GM18861 (cell line): Measurements from ENCODE around the gene CEP57L1.
"Not testable (repeated sequence)": the region's sequence is repeated elsewhere in the genome, so short reads cannot be mapped to it uniquely, and the experiment has no call there.

Experiments used
- ATAC-seq: cut with Tn5 transposase; IDR thresholded peaks from one replicate; pipeline ENCODE4 v1.9.1; 2021; ENCODE audit not compliant: unreplicated experiment

Gene CEP57L1

DNA sequence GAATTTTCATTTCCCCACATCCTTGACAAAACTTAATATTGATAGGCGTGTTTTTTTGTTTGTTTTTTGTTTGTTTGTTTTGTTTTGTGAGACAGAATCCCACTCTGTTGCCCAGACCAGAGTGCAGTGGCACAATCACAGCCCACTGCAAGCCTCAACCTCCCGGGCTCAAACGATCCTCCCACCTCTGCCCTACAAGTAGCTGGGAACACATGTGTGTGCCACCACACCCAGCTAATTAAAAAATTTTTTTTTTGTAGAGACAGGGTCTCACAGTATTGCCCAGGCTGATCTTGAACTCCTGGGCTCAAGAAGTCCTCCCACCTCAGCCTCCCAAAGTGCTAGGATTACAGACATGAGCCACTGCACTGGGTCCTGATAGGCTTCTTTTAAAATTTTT, 9.2 kb downstream of the CEP57L1 start:
- no peak for ATAC-seq

DNA sequence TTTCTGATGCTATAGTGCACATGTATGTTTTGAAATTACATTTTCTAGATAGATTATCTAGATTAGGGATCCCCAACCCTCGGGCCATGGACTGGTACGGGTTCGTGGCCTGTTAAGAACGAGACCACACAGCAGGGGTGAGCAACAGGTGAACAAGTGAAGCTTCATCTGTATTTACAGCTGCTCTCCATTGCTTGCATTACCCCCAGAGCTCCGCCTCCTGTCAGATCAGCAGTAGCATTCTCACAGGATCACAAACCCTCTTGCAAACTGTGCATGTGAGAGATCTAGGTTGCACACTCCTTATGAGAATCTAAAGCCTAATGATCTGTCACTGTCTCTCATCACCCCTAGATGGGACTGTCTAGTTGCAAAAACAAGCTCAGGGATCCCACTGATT, 10.4 kb downstream of the CEP57L1 start:
- no peak for ATAC-seq

- ATAC-seq, result not testable (repeated sequence)
Observed at GRCh38 chr6:109109663-109110062, 14.4 kb downstream of the CEP57L1 start.

DNA sequence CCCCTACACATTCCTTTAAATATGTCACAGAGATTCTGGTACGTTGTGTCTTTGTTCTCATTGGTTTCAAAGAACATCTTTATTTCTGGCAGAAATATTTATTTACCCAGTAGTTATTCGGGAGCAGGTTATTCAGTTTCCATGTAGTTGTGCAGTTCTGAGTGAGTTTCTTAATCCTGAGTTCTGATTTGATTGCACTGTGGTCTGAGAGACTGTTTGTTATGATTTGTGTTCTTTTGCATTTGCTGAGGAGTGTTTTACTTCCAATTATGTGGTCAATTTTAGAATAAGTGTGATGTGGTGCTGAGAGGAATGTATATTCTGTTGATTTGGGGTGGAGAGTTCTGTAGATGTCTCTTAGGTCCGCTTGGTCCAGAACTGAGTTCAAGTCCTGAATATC, 17.4 kb downstream of the CEP57L1 start:
- not testable (repeated sequence) for ATAC-seq

DNA sequence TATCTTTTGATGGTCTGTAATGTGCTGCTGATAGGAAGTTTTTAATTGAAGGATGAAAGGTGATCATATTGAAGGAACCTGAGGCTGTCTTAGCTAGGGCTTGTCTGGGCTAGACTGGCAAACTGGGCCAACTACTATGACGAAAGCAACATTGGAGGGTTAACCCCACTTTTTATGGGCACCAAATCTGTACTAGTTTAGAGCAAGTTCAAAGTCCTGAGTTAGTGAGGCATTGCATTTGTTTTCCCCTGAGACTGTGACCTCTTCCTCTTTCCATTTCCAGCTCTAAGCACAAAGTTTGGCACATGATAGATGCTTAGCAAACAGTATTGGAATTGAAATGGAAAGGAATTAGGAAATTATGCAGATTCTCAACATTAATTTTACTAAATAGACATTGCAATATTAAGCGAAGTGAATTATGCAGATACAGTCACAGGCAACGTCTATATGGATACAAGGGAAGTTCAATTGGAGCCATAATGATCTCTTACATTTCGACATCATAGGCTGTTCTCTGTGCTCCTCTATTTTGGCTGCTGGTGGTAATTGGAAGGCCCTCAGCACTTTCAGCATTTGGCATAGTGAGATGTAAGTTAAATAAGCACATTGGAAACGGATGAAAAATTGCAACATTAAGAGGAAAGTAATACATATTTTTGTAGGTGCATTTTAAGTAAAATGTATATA, 22.2 kb downstream of the CEP57L1 start:
- ATAC-seq, result peak; percentile 86

- no peak for ATAC-seq
Observed at GRCh38 chr6:109118337-109118736, 23.0 kb downstream of the CEP57L1 start.

DNA sequence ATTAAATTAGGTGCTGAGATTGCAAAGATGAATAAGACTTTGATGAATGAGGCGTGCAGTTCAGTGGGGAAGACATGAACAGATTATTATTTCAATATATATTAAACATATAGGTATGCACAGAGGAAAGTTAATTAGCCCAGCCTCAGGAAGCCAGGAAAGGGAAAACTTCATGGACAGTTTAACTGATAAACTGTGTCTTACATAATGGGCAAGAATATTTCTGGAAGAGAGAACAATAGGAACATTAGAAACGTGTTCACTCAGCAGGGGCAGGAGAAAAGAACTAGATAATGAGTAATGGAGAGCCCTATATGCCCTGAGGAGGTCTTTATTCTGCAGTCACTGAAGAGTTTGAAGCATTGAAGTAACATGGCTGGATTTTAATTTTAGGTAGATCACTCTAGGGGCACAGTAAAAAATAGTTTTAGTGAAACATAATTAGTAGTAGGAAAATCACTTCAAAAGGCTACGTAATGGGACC, 23.6 kb downstream of the CEP57L1 start:
- ATAC-seq, result no peak

GRCh38 chr6:109121411-109121810, 26.1 kb downstream of the CEP57L1 start:
- no peak for ATAC-seq

DNA sequence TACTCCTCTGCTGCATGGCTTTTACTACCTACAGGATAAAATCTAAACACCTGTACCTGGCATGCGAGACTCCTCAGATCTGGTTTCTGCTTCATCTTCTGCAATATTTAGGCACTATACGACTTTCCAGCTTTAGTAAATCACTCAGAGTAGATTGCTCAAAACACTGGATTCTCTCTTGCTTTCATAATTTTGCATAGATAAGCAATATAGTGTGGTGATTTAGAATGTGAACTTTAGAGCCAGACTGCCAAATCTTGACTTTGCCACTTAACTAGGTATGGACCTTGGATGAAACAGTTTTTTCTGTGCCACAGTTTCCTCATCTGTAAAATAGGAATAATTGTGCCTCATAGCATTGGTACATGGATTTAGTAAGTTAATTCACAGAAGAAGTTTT, 28.9 kb downstream of the CEP57L1 start:
- no peak for ATAC-seq

- no peak for ATAC-seq
Observed at GRCh38 chr6:109125504-109125903, 30.2 kb downstream of the CEP57L1 start.

DNA sequence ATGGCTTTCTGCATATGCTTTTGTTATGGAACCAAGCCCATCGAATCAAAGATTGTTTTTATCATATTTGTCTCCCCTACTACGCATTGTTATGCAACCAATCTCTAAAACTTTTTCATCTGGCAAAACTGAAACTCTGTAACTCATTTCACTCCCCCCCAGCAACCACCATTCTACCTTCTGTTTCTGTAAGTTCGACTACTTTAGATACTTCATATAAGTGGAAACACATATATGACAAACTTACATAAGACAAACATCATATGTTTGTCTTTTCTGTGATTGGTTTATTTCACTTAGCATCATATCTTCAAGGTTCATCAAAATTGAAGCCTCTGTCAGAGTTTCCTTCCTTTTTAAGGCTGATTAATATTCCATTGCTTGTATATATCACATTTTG, 34.8 kb downstream of the CEP57L1 start:
- no peak for ATAC-seq

- ATAC-seq, result not testable (repeated sequence)
Observed at GRCh38 chr6:109135600-109135999, 40.3 kb downstream of the CEP57L1 start.

DNA sequence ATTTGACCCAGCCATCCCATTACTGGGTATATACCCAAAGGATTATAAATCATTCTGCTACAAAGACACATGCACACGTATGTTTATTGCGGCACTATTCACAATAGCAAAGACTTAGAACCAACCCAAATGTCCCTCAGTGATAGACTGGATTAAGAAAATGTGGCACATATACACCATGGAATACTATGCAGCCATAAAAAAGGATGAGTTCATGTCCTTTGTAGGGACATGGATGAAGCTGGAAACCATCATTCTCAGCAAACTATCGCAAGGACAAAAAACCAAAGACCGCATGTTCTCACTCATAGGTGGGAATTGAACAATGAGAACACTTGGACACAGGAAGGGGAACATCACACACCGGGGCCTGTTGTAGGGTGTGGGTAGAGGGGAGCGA, 40.7 kb downstream of the CEP57L1 start:
- ATAC-seq, result not testable (repeated sequence)

- not testable (repeated sequence) for ATAC-seq
Observed at GRCh38 chr6:109136530-109136929, 41.2 kb downstream of the CEP57L1 start.

DNA sequence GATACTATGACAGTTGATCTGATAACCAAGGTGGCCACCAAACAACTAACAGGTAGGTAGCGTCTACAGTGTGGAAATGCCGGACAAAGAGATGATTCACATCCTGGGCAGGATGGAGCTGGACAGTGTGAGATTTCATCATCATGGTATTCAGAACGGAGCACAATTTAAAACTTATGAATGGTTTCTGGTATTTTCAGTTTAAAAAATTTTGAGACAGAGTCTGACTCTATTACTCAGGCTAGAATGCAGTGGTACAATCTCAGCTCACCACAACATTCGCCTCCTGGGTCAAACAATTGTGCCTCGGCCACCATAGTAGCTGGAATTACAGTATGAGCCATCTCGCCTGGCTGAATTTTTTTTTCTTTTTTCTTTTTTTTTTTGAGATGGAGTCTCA, 43.8 kb downstream of the CEP57L1 start:
- ATAC-seq, result no peak

DNA sequence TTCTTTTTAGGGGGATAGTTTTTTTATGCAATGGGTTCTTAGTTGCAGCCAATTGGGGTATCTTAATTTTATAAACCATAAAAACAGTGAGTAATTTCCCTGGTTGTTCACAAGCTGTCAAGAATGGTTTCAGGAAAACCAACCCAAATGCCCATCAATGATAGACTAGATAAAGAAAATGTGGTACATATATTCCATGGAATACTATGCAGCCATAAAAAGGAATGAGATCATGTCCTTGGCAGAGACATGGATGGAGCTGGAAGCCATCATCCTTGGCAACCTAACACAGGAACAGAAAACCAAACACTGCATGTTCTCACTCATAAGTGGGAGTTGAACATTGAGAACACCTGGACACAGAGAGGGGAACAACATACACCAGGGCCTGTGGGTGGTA, 46.8 kb downstream of the CEP57L1 start:
- ATAC-seq, result not testable (repeated sequence)

- ATAC-seq, result no peak
Observed at GRCh38 chr6:109143191-109143590, 47.9 kb downstream of the CEP57L1 start.

GRCh38 chr6:109148251-109148650, 52.9 kb downstream of the CEP57L1 start:
- not testable (repeated sequence) for ATAC-seq

DNA sequence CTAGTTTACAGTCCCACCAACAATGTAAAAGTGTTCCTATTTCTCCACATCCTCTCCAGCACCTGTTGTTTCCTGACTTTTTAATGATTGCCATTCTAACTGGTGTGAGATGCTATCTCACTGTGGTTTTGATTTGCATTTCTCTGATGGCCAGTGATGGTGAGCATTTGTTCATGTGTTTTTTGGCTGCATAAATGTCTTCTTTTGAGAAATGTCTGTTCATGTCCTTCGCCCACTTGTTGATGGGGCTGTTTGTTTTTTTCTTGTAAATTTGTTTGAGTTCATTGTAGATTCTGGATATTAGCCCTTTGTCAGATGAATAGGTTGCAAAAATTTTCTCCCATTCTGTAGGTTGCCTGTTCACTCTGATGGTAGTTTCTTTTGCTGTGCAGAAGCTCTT, 53.4 kb downstream of the CEP57L1 start:
- ATAC-seq, result not testable (repeated sequence)

DNA sequence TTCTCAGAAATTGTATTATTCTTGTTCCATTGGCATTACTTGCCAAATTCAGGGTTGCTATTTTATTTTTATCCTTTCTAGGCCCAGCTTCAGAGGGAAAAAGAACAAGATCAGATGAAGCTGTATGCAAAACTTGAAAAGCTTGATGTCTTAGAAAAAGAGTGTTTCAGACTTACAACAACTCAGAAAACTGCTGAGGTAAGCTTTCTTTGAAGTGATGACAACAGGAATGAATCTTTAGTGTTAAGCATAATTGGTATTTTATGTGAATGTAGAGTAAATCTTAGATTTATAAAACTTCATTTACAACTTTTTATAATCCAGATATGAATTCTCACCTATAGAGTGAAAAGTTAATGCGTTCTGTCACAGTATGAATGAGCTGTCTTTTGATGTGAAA, 58.4 kb downstream of the CEP57L1 start:
- ATAC-seq, result no peak

DNA sequence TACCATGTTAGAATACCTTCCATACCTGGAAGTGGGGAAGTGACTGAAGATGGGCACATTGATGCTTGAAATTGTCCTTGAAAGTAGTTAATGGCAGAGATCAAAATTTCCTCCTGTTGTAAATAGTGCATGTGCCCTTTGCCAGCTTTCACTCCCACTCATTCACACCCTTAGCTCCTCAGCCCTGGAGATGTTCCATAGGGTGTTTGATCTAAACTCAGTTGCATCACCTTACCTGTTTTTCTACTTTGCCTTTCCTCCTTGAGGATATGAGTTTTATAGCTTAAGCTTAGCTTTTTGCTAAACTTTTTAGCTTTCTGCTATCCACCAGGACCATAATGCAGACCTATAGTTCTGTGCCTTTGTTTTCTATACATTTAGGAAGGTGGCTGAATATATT, 69.0 kb downstream of the CEP57L1 start:
- no peak for ATAC-seq

GRCh38 chr6:109165392-109165974, 70.2 kb downstream of the CEP57L1 start:
- no peak for ATAC-seq

GRCh38 chr6:109166673-109167072, 71.4 kb downstream of the CEP57L1 start:
- no peak for ATAC-seq
